GM23338 (cell line): Measurements from ENCODE around the gene ADGRG7. TPM values are rescaled to one million over a fixed set of nuclear protein-coding genes. Genes with fewer than 3 reads are reported as not detected.

Source experiments
- ATAC-seq: fragments of 200-7000 bp; cut with Tn5 transposase; 3 replicates; pipeline ENCODE4 v1.9.1; 2020
- DNase-seq: peaks from one replicate; pipeline ENCODE4 v3.0.0-alpha.2; 2015; ENCODE audit warnings: low spot score
- H2AFZ ChIP-seq: fragments of 200-600 bp; sonication (generic); 2 replicates; pipeline ENCODE4 v1.8.0; 2016; ENCODE audit warnings: antibody characterized with exemption, mild to moderate bottlenecking, moderate library complexity
- H3F3A ChIP-seq: fragments of 200-600 bp; sonication (generic); replicated peaks from 2 replicates; pipeline ENCODE4 v1.8.0; 2017; ENCODE audit warnings: antibody characterized with exemption, mixed run types, low read depth
- H3K27ac ChIP-seq: fragments of 200-600 bp; sonication (generic); 2 replicates; pipeline ENCODE4 v1.6.1; 2016; ENCODE audit warnings: low read depth
- H3K27me3 ChIP-seq: fragments of 200-600 bp; sonication (generic); 2 replicates; pipeline ENCODE4 v1.8.0; 2016; ENCODE audit warnings: mild to moderate bottlenecking, mixed run types, moderate library complexity; ENCODE audit not compliant: insufficient read depth
- H3K36me3 ChIP-seq: fragments of 200-600 bp; sonication (generic); 2 replicates; pipeline ENCODE4 v1.8.0; 2016; ENCODE audit warnings: mild to moderate bottlenecking; ENCODE audit not compliant: insufficient read depth
- H3K4me1 ChIP-seq: fragments of 200-600 bp; sonication (generic); 2 replicates; pipeline ENCODE4 v1.8.0; 2016; ENCODE audit warnings: mild to moderate bottlenecking, moderate library complexity; ENCODE audit not compliant: insufficient read depth
- H3K4me2 ChIP-seq: fragments of 200-600 bp; sonication (generic); 2 replicates; pipeline ENCODE4 v1.7.1; 2017; ENCODE audit warnings: mixed run types
- H3K4me3 ChIP-seq: fragments of 200-600 bp; sonication (generic); 2 replicates; pipeline ENCODE4 v1.6.1; 2016; ENCODE audit warnings: mixed run types
- H3K79me2 ChIP-seq: fragments of 200-600 bp; sonication (generic); replicated peaks from 2 replicates; pipeline ENCODE4 v1.8.0; 2017; ENCODE audit warnings: mild to moderate bottlenecking; ENCODE audit not compliant: insufficient read depth
- H3K9me2 ChIP-seq: fragments of 200-600 bp; sonication (generic); 2 replicates; pipeline ENCODE4 v1.8.0; 2017; ENCODE audit not compliant: insufficient read depth
- H4K20me1 ChIP-seq: fragments of 200-600 bp; sonication (generic); replicated peaks from 2 replicates; pipeline ENCODE4 v1.8.0; 2017; ENCODE audit warnings: mild to moderate bottlenecking; ENCODE audit not compliant: insufficient read depth
- H3K27ac Mint-ChIP-seq: 2 replicates; pipeline ENCODE4 v1.8.0; 2020; ENCODE audit warnings: inconsistent platforms, mild to moderate bottlenecking, moderate library complexity, mixed read lengths
- H3K27me3 Mint-ChIP-seq: 3 replicates; pipeline ENCODE4 v1.8.0; 2022; ENCODE audit warnings: low read depth, mild to moderate bottlenecking, moderate library complexity, mixed read lengths, inconsistent platforms; ENCODE audit not compliant: insufficient read depth, poor library complexity
- H3K36me3 Mint-ChIP-seq: 3 replicates; pipeline ENCODE4 v1.8.0; 2021; ENCODE audit warnings: low read depth, mild to moderate bottlenecking, inconsistent platforms, moderate library complexity, mixed read lengths
- H3K4me1 Mint-ChIP-seq: 3 replicates; pipeline ENCODE4 v1.8.0; 2020; ENCODE audit warnings: mild to moderate bottlenecking, inconsistent platforms, mixed read lengths
- H3K4me3 Mint-ChIP-seq: 3 replicates; pipeline ENCODE4 v1.8.0; 2021; ENCODE audit warnings: moderate library complexity, mild to moderate bottlenecking, inconsistent platforms, mixed read lengths
- H3K9me3 Mint-ChIP-seq: 3 replicates; pipeline ENCODE4 v1.8.0; 2020; ENCODE audit warnings: moderate library complexity, mild to moderate bottlenecking, inconsistent platforms, mixed read lengths
- CREB1 ChIP-seq: fragments of 250-450 bp; sonication (Bioruptor Pico); IDR thresholded peaks from 2 replicates; pipeline ENCODE4 v1.5.0; 2020; ENCODE audit warnings: low read depth, mild to moderate bottlenecking, moderate library complexity
- EZH2 ChIP-seq: fragments of 200-600 bp; sonication (generic); IDR thresholded peaks from one replicate; pipeline ENCODE4 v1.8.0; 2017; ENCODE audit warnings: antibody characterized with exemption, mild to moderate bottlenecking, low read depth; ENCODE audit not compliant: unreplicated experiment
- EZH2phosphoT487 ChIP-seq: fragments of 200-600 bp; sonication (generic); IDR thresholded peaks from one replicate; pipeline ENCODE4 v1.8.1; 2018; ENCODE audit warnings: antibody characterized with exemption; ENCODE audit not compliant: unreplicated experiment
- JUNB ChIP-seq: IDR thresholded peaks from one replicate; pipeline ENCODE4 v1.6.1; 2016; ENCODE audit warnings: antibody characterized with exemption; ENCODE audit not compliant: unreplicated experiment
- NANOG ChIP-seq: IDR thresholded peaks from 2 replicates; pipeline ENCODE4 v1.6.1; 2016; ENCODE audit warnings: antibody characterized with exemption, borderline replicate concordance
- POLR2AphosphoS5 ChIP-seq: IDR thresholded peaks from 2 replicates; pipeline ENCODE4 v1.6.1; 2016; ENCODE audit warnings: antibody characterized with exemption, low read depth
- STAT1 ChIP-seq: IDR thresholded peaks from one replicate; pipeline ENCODE4 v1.6.1; 2016; ENCODE audit warnings: antibody characterized with exemption; ENCODE audit not compliant: unreplicated experiment
- ZNF114 ChIP-seq: fragments of 250-450 bp; sonication (Bioruptor Pico); IDR thresholded peaks from 2 replicates; pipeline ENCODE4 v1.5.0; 2020; ENCODE audit warnings: mild to moderate bottlenecking, moderate library complexity
- ZNF331 ChIP-seq: fragments of 250-450 bp; sonication (Bioruptor Pico); IDR thresholded peaks from 2 replicates; pipeline ENCODE4 v1.5.0; 2020; ENCODE audit warnings: low read depth, mild to moderate bottlenecking, moderate library complexity
- ZNF462 ChIP-seq: fragments of 250-450 bp; sonication (Bioruptor Pico); IDR thresholded peaks from 2 replicates; pipeline ENCODE4 v1.5.0; 2020; ENCODE audit warnings: mild to moderate bottlenecking, moderate library complexity
- polyA plus RNA-seq: library from polyadenylated mRNA; unstranded; fragments of >200 nt; fragmentation: Nextera tagmentation; extraction: Ambion mirVana; gene quantifications from 2 replicates; pipeline ENCODE4 v1.2.1, GENCODE V29; 2016
- total RNA-seq: library from RNA; depleted of rRNA; stranded (reverse); fragments of >200 nt; shearing (Covaris generic); gene quantifications from 2 replicates; pipeline ENCODE4 v1.2.3, GENCODE V29; 2014
- TF ChIP-seq, protein P1 (sequence below): IDR thresholded peaks from one replicate; pipeline ENCODE4 v1.6.1; 2018; ENCODE audit warnings: antibody characterized with exemption; ENCODE audit not compliant: unreplicated experiment
- TF ChIP-seq, protein P2 (sequence below): IDR thresholded peaks from 2 replicates; pipeline ENCODE4 v1.6.1; 2016; ENCODE audit warnings: antibody characterized with exemption
- TF ChIP-seq, protein P3 (sequence below), 2 experiments: fragments of 200-600 bp in 1 of 2; sonication (generic) in 1 of 2; conservative IDR thresholded peaks; 2 replicates each; pipeline versions ENCODE4 v1.5.1 to v1.6.1; 2016 to 2017; ENCODE audit warnings: antibody characterized with exemption in 2 of 2, low read depth in 2 of 2, mild to moderate bottlenecking in 2 of 2, moderate library complexity in 1 of 2

The ADGRG7 gene
- total and polyA plus RNA-seq, 2 experiments from 2014 or later = not detected

- no peak overlapping the region; the same call in 1 of the 2 replicates for H2AFZ ChIP-seq
- no peak overlapping the region for H3K4me2 ChIP-seq
- Mint-ChIP-seq H3K27ac (no peak overlapping the region), H3K27me3 (peaks cover 14% of the 10 kb centered on the region), H3K4me1 (peaks cover 3% of the 10 kb centered on the region; the same call in 2 of the 3 replicates), H3K9me3 (peaks cover 2% of the 10 kb centered on the region; the same call in 1 of the 3 replicates), H3K4me3 (no peak overlapping the region), H3K36me3 (no peaks in the 10 kb centered on the region)
- H3F3A ChIP-seq = no peaks in the 10 kb centered on the region
- TF ChIP-seq POLR2AphosphoS5 = no peak
- TF ChIP-seq EZH2 = no peak
- no peak for TF ChIP-seq ZNF114 (CRISPR knock-in tag)
- TF ChIP-seq ZNF331 (CRISPR knock-in tag) = no peak
- no peak for TF ChIP-seq CREB1 (CRISPR knock-in tag)
- TF ChIP-seq, protein P1, sequence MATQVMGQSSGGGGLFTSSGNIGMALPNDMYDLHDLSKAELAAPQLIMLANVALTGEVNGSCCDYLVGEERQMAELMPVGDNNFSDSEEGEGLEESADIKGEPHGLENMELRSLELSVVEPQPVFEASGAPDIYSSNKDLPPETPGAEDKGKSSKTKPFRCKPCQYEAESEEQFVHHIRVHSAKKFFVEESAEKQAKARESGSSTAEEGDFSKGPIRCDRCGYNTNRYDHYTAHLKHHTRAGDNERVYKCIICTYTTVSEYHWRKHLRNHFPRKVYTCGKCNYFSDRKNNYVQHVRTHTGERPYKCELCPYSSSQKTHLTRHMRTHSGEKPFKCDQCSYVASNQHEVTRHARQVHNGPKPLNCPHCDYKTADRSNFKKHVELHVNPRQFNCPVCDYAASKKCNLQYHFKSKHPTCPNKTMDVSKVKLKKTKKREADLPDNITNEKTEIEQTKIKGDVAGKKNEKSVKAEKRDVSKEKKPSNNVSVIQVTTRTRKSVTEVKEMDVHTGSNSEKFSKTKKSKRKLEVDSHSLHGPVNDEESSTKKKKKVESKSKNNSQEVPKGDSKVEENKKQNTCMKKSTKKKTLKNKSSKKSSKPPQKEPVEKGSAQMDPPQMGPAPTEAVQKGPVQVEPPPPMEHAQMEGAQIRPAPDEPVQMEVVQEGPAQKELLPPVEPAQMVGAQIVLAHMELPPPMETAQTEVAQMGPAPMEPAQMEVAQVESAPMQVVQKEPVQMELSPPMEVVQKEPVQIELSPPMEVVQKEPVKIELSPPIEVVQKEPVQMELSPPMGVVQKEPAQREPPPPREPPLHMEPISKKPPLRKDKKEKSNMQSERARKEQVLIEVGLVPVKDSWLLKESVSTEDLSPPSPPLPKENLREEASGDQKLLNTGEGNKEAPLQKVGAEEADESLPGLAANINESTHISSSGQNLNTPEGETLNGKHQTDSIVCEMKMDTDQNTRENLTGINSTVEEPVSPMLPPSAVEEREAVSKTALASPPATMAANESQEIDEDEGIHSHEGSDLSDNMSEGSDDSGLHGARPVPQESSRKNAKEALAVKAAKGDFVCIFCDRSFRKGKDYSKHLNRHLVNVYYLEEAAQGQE = no peak
- TF ChIP-seq, protein P2, sequence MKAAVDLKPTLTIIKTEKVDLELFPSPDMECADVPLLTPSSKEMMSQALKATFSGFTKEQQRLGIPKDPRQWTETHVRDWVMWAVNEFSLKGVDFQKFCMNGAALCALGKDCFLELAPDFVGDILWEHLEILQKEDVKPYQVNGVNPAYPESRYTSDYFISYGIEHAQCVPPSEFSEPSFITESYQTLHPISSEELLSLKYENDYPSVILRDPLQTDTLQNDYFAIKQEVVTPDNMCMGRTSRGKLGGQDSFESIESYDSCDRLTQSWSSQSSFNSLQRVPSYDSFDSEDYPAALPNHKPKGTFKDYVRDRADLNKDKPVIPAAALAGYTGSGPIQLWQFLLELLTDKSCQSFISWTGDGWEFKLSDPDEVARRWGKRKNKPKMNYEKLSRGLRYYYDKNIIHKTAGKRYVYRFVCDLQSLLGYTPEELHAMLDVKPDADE = no peak
- no peak for TF ChIP-seq STAT1
- TF ChIP-seq NANOG = no peak
- TF ChIP-seq, protein P3, sequence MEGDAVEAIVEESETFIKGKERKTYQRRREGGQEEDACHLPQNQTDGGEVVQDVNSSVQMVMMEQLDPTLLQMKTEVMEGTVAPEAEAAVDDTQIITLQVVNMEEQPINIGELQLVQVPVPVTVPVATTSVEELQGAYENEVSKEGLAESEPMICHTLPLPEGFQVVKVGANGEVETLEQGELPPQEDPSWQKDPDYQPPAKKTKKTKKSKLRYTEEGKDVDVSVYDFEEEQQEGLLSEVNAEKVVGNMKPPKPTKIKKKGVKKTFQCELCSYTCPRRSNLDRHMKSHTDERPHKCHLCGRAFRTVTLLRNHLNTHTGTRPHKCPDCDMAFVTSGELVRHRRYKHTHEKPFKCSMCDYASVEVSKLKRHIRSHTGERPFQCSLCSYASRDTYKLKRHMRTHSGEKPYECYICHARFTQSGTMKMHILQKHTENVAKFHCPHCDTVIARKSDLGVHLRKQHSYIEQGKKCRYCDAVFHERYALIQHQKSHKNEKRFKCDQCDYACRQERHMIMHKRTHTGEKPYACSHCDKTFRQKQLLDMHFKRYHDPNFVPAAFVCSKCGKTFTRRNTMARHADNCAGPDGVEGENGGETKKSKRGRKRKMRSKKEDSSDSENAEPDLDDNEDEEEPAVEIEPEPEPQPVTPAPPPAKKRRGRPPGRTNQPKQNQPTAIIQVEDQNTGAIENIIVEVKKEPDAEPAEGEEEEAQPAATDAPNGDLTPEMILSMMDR (conservative IDR thresholded peaks at IDR 0.05; ENCODE audit: low read depth in 2 of 2) = no peak
- TF ChIP-seq JUNB = no peak
- no peak for TF ChIP-seq EZH2phosphoT487
- no peak for TF ChIP-seq ZNF462
- H3K4me1 ChIP-seq = no peaks in the 10 kb centered on the region
- H3K27me3 ChIP-seq = peaks cover 32% of the 10 kb centered on the region
- no peak overlapping the region for H3K4me3 ChIP-seq
- no peak overlapping the region for H3K27ac ChIP-seq
- no peaks in the 10 kb centered on the region for H4K20me1 ChIP-seq
- DNase-seq (no peak), ATAC-seq (no peak)
- H3K9me2 ChIP-seq = peaks cover 4% of the 10 kb centered on the region
- no peaks in the 10 kb centered on the region for H3K36me3 ChIP-seq
- no peaks in the 10 kb centered on the region for H3K79me2 ChIP-seq
These were observed 94.5 kb downstream of the ADGRG7 start for GRCh38 chr3:100703865-100704264.
